HepG2 (cell line): ENCODE results near the gene ULBP1. TPM values are rescaled to one million over a fixed set of nuclear protein-coding genes. Genes with fewer than 3 reads are reported as not detected.

ENCODE experiments used
- FOXJ3 ChIP-seq: sonication (generic); formaldehyde crosslinking; IDR thresholded peaks from 2 replicates; pipeline ENCODE4 v1.4.0; 2020; ENCODE audit warnings: missing genetic modification reagents, mild to moderate bottlenecking, borderline replicate concordance
- GABPA ChIP-seq, 2 experiments: IDR thresholded peaks; 2 replicates each; pipeline ENCODE4 v1.6.1; 2011 to 2016; ENCODE audit warnings: low read depth in 2 of 2, low read length in 1 of 2, missing biosample characterization in 1 of 2, missing genetic modification characterization in 1 of 2
- HDAC6 ChIP-seq: fragments of 200-600 bp; sonication (generic); IDR thresholded peaks from 2 replicates; pipeline ENCODE4 v1.7.0; 2017; ENCODE audit warnings: mild to moderate bottlenecking, antibody characterized with exemption, low read length, low read depth
- ISL2 ChIP-seq: sonication (generic); formaldehyde crosslinking; IDR thresholded peaks from 2 replicates; pipeline ENCODE4 v1.5.0; 2020; ENCODE audit warnings: missing genetic modification reagents
- NFYB ChIP-seq: sonication (generic); formaldehyde crosslinking; IDR thresholded peaks from 2 replicates; pipeline ENCODE4 v1.4.0; 2020; ENCODE audit warnings: missing genetic modification reagents
- NKX3-1 ChIP-seq: sonication (generic); formaldehyde crosslinking; IDR thresholded peaks from 2 replicates; pipeline ENCODE4 v1.5.0; 2020; ENCODE audit warnings: missing genetic modification reagents
- RORA ChIP-seq: sonication (generic); formaldehyde crosslinking; IDR thresholded peaks from 2 replicates; pipeline ENCODE4 v1.5.0; 2020; ENCODE audit warnings: mild to moderate bottlenecking, missing genetic modification reagents, moderate library complexity
- SOX13 ChIP-seq, 3 experiments: fragments of 450-650 bp in 1 of 3; sonication (generic) in 1 of 3; formaldehyde crosslinking in 1 of 3; IDR thresholded peaks in 2 of 3; conservative IDR thresholded peaks in 1 of 3; 2 replicates each; pipeline versions ENCODE4 v1.5.0 to v1.6.1; 2016 to 2020; ENCODE audit warnings: antibody characterized with exemption in 1 of 3, mild to moderate bottlenecking in 1 of 3, missing compliant biosample characterization in 1 of 3, missing genetic modification reagents in 1 of 3, moderate library complexity in 1 of 3
- SRF ChIP-seq: IDR thresholded peaks from 2 replicates; pipeline ENCODE4 v1.6.1; 2011; ENCODE audit warnings: mild to moderate bottlenecking, low read depth, low read length, moderate library complexity
- ZBTB20 ChIP-seq: sonication (generic); formaldehyde crosslinking; IDR thresholded peaks from 2 replicates; pipeline ENCODE4 v1.8.1; 2023; ENCODE audit warnings: missing genetic modification reagents, low read depth, mild to moderate bottlenecking, borderline replicate concordance
- ZC3H13 ChIP-seq: sonication (generic); formaldehyde crosslinking; IDR thresholded peaks from 2 replicates; pipeline ENCODE4 v1.8.1; 2023; ENCODE audit warnings: mild to moderate bottlenecking, missing genetic modification reagents, moderate library complexity
- ZEB1 ChIP-seq: IDR thresholded peaks from 2 replicates; pipeline ENCODE4 v1.6.1; 2012; ENCODE audit warnings: mild to moderate bottlenecking, low read depth, inconsistent platforms; ENCODE audit not compliant: insufficient replicate concordance
- ZFP82 ChIP-seq: sonication (generic); formaldehyde crosslinking; IDR thresholded peaks from 2 replicates; pipeline ENCODE4 v1.5.1; 2020; ENCODE audit warnings: mild to moderate bottlenecking, missing genetic modification reagents, borderline replicate concordance
- ZNF10 ChIP-seq: sonication (generic); formaldehyde crosslinking; IDR thresholded peaks from 2 replicates; pipeline ENCODE4 v1.4.0; 2020; ENCODE audit warnings: mild to moderate bottlenecking, low read depth, missing genetic modification reagents, borderline replicate concordance
- ZNF224 ChIP-seq: sonication (generic); formaldehyde crosslinking; IDR thresholded peaks from 2 replicates; pipeline ENCODE4 v1.5.0; 2020; ENCODE audit warnings: mild to moderate bottlenecking, missing genetic modification reagents
- ZNF326 ChIP-seq: sonication (generic); formaldehyde crosslinking; IDR thresholded peaks from 2 replicates; pipeline ENCODE4 v1.4.0; 2020; ENCODE audit warnings: missing genetic modification reagents, borderline replicate concordance
- ZNF713 ChIP-seq: sonication (generic); formaldehyde crosslinking; IDR thresholded peaks from 2 replicates; pipeline ENCODE4 v1.4.0; 2020; ENCODE audit warnings: mild to moderate bottlenecking, missing genetic modification reagents
- polyA plus RNA-seq, 8 experiments: library from polyadenylated mRNA; depleted of rRNA in 3 of 8; stranded (reverse) in 7 of 8; unstranded in 1 of 8; fragments of >200 nt; fragmentation: Illumina TruSeq in 4 of 8; extraction: Trizol in 4 of 8; gene quantifications; 2 replicates each; pipeline versions ENCODE4 v1.2.1 to v1.2.3, GENCODE V29; 2011 to 2016; ENCODE audit warnings: low read depth in 4 of 8, missing spikeins in 1 of 8, mixed read lengths in 1 of 8; ENCODE audit not compliant: insufficient read depth in 1 of 8
- total RNA-seq, 5 experiments: library from RNA; depleted of rRNA; stranded (reverse); fragments of >200 nt; fragmentation: Illumina TruSeq; extraction: Trizol; gene quantifications; 2 replicates each; pipeline ENCODE4 v1.2.3, GENCODE V29; 2016; ENCODE audit warnings: low read depth in 1 of 5
- TF ChIP-seq, protein P1 (sequence below): IDR thresholded peaks from 2 replicates; pipeline ENCODE4 v1.6.1; 2016
- TF ChIP-seq, protein P2 (sequence below): sonication (generic); formaldehyde crosslinking; IDR thresholded peaks from 2 replicates; pipeline ENCODE4 v1.9.0; 2021; ENCODE audit warnings: missing genetic modification reagents, mild to moderate bottlenecking, borderline replicate concordance
- TF ChIP-seq, protein P3 (sequence below): IDR thresholded peaks from 2 replicates; pipeline ENCODE4 v1.6.1; 2016; ENCODE audit warnings: mild to moderate bottlenecking
- TF ChIP-seq, protein P4 (sequence below): sonication (generic); formaldehyde crosslinking; IDR thresholded peaks from 2 replicates; pipeline ENCODE4 v1.8.0; 2022; ENCODE audit warnings: missing genetic modification reagents, mild to moderate bottlenecking, moderate library complexity, borderline replicate concordance

Gene ULBP1
- total and polyA plus RNA-seq, 2 of the 13 experiments (the other 11 are each of a cell fraction or from before 2014, with no cell fraction given): 0.04 to 0.09 TPM

DNA sequence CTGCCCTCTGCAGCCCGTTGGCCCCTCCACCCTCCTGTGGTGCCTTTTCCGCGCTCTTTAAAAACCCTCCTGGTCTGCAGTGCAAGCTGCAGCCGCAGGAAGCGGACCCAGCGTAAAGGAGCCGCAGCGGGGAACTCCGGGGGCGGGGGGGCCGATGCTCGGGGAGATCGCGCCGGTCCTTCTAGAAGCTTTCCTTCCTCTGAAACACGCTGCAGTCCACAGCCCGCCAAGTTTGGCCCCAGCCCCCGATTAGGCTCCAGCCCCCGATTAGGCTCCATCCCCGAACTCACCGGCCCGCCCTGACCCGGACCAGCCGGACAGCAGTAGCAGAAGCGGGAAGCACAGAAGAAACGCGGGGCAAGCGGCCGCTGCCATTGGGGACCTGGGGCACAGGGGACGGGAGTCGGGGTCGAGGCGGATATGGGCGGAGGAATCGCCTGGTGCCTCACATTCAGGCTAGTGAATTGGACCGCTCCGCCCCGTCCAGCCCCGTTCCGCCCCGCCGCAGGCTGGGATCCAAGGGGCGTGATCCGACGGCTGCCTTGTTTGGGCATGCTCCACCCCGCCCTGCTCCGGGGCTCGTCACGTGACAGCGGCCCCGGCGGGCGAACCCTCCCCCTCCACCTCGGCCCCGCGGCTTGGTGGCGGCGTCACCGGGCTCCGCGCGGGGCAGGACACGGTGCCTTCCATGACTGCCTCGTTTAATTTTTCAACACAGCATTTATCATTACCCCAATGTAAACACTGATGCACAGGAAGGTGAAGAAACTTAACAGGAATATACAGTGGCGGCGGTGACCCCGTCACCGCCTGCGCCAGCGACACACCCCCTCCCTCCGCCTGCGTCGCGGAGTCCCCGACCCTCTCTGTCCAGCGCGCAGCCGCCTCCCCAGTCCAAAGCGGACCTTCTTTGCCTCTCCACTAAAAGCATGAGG is 41.3 kb downstream of the ULBP1 start (continued):
- TF ChIP-seq, protein P1, sequence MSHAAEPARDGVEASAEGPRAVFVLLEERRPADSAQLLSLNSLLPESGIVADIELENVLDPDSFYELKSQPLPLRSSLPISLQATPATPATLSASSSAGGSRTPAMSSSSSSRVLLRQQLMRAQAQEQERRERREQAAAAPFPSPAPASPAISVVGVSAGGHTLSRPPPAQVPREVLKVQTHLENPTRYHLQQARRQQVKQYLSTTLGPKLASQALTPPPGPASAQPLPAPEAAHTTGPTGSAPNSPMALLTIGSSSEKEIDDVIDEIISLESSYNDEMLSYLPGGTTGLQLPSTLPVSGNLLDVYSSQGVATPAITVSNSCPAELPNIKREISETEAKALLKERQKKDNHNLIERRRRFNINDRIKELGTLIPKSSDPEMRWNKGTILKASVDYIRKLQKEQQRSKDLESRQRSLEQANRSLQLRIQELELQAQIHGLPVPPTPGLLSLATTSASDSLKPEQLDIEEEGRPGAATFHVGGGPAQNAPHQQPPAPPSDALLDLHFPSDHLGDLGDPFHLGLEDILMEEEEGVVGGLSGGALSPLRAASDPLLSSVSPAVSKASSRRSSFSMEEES: peak; percentile 75
- 0 out of 2 replicates have a peak, but pooled peaks have one; percentile 46 for TF ChIP-seq ZBTB20
- no peak for TF ChIP-seq ZNF224 (CRISPR knock-in tag)
- TF ChIP-seq RORA (CRISPR knock-in tag): no peak
- TF ChIP-seq ZNF713 (CRISPR knock-in tag): no peak; the same call in 1 of the 2 replicates
- 0 out of 2 replicates have a peak, but pooled peaks have one; percentile 47 for TF ChIP-seq NKX3-1 (CRISPR knock-in tag)
- TF ChIP-seq SRF: peak; percentile 98
- peak; percentile 19; the same call in 1 of the 2 replicates for TF ChIP-seq NFYB (CRISPR knock-in tag)
- TF ChIP-seq SOX13 (IDR thresholded peaks at IDR 0.05): no peak; the same call in 1 of the 2 replicates
- TF ChIP-seq SOX13 (CRISPR knock-in tag; conservative IDR thresholded peaks at IDR 0.05 in 1 of 2, IDR thresholded peaks at IDR 0.05 in 1 of 2): peak in 1 of 2 experiments; percentile 24; a peak in 1 of 4 replicates
- TF ChIP-seq ISL2 (CRISPR knock-in tag): no peak
- TF ChIP-seq ZC3H13 (CRISPR knock-in tag): 0 out of 2 replicates have a peak, but pooled peaks have one; percentile 52
- TF ChIP-seq ZEB1: no peak
- TF ChIP-seq, protein P2, sequence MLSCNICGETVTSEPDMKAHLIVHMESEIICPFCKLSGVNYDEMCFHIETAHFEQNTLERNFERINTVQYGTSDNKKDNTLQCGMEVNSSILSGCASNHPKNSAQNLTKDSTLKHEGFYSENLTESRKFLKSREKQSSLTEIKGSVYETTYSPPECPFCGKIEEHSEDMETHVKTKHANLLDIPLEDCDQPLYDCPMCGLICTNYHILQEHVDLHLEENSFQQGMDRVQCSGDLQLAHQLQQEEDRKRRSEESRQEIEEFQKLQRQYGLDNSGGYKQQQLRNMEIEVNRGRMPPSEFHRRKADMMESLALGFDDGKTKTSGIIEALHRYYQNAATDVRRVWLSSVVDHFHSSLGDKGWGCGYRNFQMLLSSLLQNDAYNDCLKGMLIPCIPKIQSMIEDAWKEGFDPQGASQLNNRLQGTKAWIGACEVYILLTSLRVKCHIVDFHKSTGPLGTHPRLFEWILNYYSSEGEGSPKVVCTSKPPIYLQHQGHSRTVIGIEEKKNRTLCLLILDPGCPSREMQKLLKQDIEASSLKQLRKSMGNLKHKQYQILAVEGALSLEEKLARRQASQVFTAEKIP: no peak
- no peak for TF ChIP-seq HDAC6
- no peak for TF ChIP-seq ZFP82 (CRISPR knock-in tag)
- no peak for TF ChIP-seq GABPA (IDR thresholded peaks at IDR 0.05; ENCODE audit: low read depth, low read length)
- TF ChIP-seq GABPA (CRISPR knock-in tag; IDR thresholded peaks at IDR 0.05; ENCODE audit: low read depth): no peak
- TF ChIP-seq FOXJ3 (CRISPR knock-in tag): no peak
- TF ChIP-seq ZNF326 (CRISPR knock-in tag): no peak
- TF ChIP-seq, protein P3, sequence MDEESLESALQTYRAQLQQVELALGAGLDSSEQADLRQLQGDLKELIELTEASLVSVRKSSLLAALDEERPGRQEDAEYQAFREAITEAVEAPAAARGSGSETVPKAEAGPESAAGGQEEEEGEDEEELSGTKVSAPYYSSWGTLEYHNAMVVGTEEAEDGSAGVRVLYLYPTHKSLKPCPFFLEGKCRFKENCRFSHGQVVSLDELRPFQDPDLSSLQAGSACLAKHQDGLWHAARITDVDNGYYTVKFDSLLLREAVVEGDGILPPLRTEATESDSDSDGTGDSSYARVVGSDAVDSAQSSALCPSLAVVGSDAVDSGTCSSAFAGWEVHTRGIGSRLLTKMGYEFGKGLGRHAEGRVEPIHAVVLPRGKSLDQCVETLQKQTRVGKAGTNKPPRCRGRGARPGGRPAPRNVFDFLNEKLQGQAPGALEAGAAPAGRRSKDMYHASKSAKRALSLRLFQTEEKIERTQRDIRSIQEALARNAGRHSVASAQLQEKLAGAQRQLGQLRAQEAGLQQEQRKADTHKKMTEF (CRISPR knock-in tag): peak; percentile 82
- TF ChIP-seq, protein P4, sequence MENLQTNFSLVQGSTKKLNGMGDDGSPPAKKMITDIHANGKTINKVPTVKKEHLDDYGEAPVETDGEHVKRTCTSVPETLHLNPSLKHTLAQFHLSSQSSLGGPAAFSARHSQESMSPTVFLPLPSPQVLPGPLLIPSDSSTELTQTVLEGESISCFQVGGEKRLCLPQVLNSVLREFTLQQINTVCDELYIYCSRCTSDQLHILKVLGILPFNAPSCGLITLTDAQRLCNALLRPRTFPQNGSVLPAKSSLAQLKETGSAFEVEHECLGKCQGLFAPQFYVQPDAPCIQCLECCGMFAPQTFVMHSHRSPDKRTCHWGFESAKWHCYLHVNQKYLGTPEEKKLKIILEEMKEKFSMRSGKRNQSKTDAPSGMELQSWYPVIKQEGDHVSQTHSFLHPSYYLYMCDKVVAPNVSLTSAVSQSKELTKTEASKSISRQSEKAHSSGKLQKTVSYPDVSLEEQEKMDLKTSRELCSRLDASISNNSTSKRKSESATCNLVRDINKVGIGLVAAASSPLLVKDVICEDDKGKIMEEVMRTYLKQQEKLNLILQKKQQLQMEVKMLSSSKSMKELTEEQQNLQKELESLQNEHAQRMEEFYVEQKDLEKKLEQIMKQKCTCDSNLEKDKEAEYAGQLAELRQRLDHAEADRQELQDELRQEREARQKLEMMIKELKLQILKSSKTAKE (CRISPR knock-in tag): no peak; the same call in 1 of the 2 replicates
- no peak for TF ChIP-seq ZNF10 (CRISPR knock-in tag)
